ENCODE measurements around the gene PRDX2. TPM values are rescaled to one million over a fixed set of nuclear protein-coding genes. Genes with fewer than 3 reads are reported as not detected.
"Not testable (repeated sequence)": the region's sequence is repeated elsewhere in the genome, so short reads cannot be mapped to it uniquely, and the experiment has no call there.

The PRDX2 gene
- total RNA-seq, 1 donor from 2014 or later: 692 TPM

GRCh38 chr19:12833738-12834565 is 32.4 kb upstream of the PRDX2 start:
- intact Hi-C loops (cut with DNase I): no loop called here
- DNase-seq (ENCODE audit: missing footprints) (no peak), ATAC-seq (no peak)

- no peak for ATAC-seq
- DNase-seq (ENCODE audit: missing footprints): no peak
- intact Hi-C loops (cut with DNase I): no loop called here
Measured at GRCh38 chr19:12833418-12833737, 31.8 kb upstream of the PRDX2 start.

GRCh38 chr19:12828494-12828893 is 26.9 kb upstream of the PRDX2 start:
- DNase-seq (ENCODE audit: missing footprints): no peak

GRCh38 chr19:12825254-12826131 is 23.9 kb upstream of the PRDX2 start:
- intact Hi-C loops (cut with DNase I): no loop called here
- ATAC-seq: no peak
- no peak for DNase-seq (ENCODE audit: missing footprints)

More at GRCh38 chr19:12828494-12828893, 26.9 kb upstream of the PRDX2 start:
- intact Hi-C loops (cut with DNase I): no loop called here
- ATAC-seq: no peak

GRCh38 chr19:12821761-12822160 is 20.2 kb upstream of the PRDX2 start:
- intact Hi-C loops (cut with DNase I): no loop called here
- ATAC-seq (no peak), DNase-seq (ENCODE audit: missing footprints) (no peak)

- DNase-seq (ENCODE audit: missing footprints); ATAC-seq; intact Hi-C loops (cut with DNase I): not testable (repeated sequence)
Measured at GRCh38 chr19:12817810-12818209, 16.2 kb upstream of the PRDX2 start.

GRCh38 chr19:12817188-12817587 is 15.6 kb upstream of the PRDX2 start:
- intact Hi-C loops (cut with DNase I); ATAC-seq; DNase-seq (ENCODE audit: missing footprints): not testable (repeated sequence)

- intact Hi-C loops (cut with DNase I): no loop called here
- no peak for ATAC-seq
- no peak for DNase-seq (ENCODE audit: missing footprints)
Measured at GRCh38 chr19:12815088-12815487, 13.5 kb upstream of the PRDX2 start.

GRCh38 chr19:12806242-12807081 is 4.9 kb upstream of the PRDX2 start, which contains the start of gene RNASEH2A:
TSS of gene RNASEH2A (plus strand) at chr19:12806584. CDS start at chr19:12806674, 90 bp downstream.
- peak; percentile 87 for ATAC-seq
- DNase-seq (ENCODE audit: missing footprints): peak; percentile 96
- intact Hi-C loops (cut with DNase I): no loop called here

- intact Hi-C loops (cut with DNase I): no loop called here
- no peak for ATAC-seq
- DNase-seq (ENCODE audit: missing footprints): no peak
Measured at GRCh38 chr19:12804051-12804450, 2.5 kb upstream of the PRDX2 start.

- DNase-seq (ENCODE audit: missing footprints) (no peak), ATAC-seq (no peak)
- intact Hi-C loops (cut with DNase I): no loop called here
Measured at GRCh38 chr19:12802267-12803106, 887 bp upstream of the PRDX2 start.

GRCh38 chr19:12800923-12801465 is 606 bp downstream of the PRDX2 start:
- DNase-seq (ENCODE audit: missing footprints): no peak
- peak; percentile 29 for ATAC-seq
- intact Hi-C loops (cut with DNase I): no loop called here

- ATAC-seq: no peak
- intact Hi-C loops (cut with DNase I): no loop called here
- DNase-seq (ENCODE audit: missing footprints): no peak
Measured at GRCh38 chr19:12800466-12800770, 1.2 kb downstream of the PRDX2 start.

- DNase-seq (ENCODE audit: missing footprints): no peak
- intact Hi-C loops (cut with DNase I): no loop called here
- no peak for ATAC-seq
Measured at GRCh38 chr19:12799742-12800465, 1.7 kb downstream of the PRDX2 start.

GRCh38 chr19:12797607-12798006 is 4.0 kb downstream of the PRDX2 start:
- ATAC-seq; DNase-seq (ENCODE audit: missing footprints): not testable (repeated sequence)
- intact Hi-C loops (cut with DNase I): loop anchor here (2.0 kb wide), 1 partner anchor 31 kb away; no protein-coding TSS in a partner anchor

GRCh38 chr19:12797141-12797587 is 4.4 kb downstream of the PRDX2 start:
- DNase-seq (ENCODE audit: missing footprints) (no peak), ATAC-seq (no peak)
- intact Hi-C loops (cut with DNase I): loop anchor here (2.0 kb wide), 1 partner anchor 30 kb away; no protein-coding TSS in a partner anchor
